Measurements from ENCODE around the gene SORCS2. TPM values are rescaled to one million over a fixed set of nuclear protein-coding genes. Genes with fewer than 3 reads are reported as not detected.
A peak's percentile ranks its signal among the peaks of the same experiment; 100 is the strongest.

The SORCS2 gene
- total and polyA plus RNA-seq, 2 experiments from 2014 or later: 0.38 to 1.4 TPM

- Histone ChIP-seq H3K4me1 (ENCODE audit: insufficient read depth) (peaks cover 7% of the 10 kb centered on the region), H3K9me3 (ENCODE audit: low read depth) (no peaks in the 10 kb centered on the region), H3K4me3 (no peak overlapping the region), H4K20me1 (ENCODE audit: insufficient read depth) (no peaks in the 10 kb centered on the region), H3K9me2 (ENCODE audit: insufficient read depth) (no peaks in the 10 kb centered on the region), H3K79me2 (ENCODE audit: insufficient read depth) (no peaks in the 10 kb centered on the region), H3K36me3 (ENCODE audit: low read depth) (no peaks in the 10 kb centered on the region), H3K9ac (no peak overlapping the region), H3K27ac (no peak overlapping the region), H3K27me3 (replicated peaks; ENCODE audit: insufficient read depth) (peaks cover 50% of the 10 kb centered on the region), H2AFZ (no peak overlapping the region), H3K4me2 (ENCODE audit: unreplicated experiment) (no peak overlapping the region), H3F3A (ENCODE audit: insufficient read depth) (no peaks in the 10 kb centered on the region)
- TF ChIP-seq EZH2 (IDR thresholded peaks at IDR 0.05; ENCODE audit: insufficient read depth, poor library complexity, severe bottlenecking) (no peak), EZH2phosphoT487 (IDR thresholded peaks at IDR 0.05; ENCODE audit: insufficient read depth, low read depth) (no peak)
- 73 to 79% methylated on average over 11 of the region's 11 CpGs for WGBS, 2 experiments (ENCODE audit: low coverage in 1 of 2, low lambda C conversion rate in 2 of 2, missing lambda C conversion rate in 2 of 2)
- in situ Hi-C loops (cut with MboI): loop anchor here (10.0 to 25.0 kb wide), 2 partner anchors 104 to 521 kb away; no protein-coding TSS in a partner anchor
- DNase-seq: no peak
Measured at GRCh38 chr4:7190691-7191545, 1.4 kb upstream of the SORCS2 start.

DNA sequence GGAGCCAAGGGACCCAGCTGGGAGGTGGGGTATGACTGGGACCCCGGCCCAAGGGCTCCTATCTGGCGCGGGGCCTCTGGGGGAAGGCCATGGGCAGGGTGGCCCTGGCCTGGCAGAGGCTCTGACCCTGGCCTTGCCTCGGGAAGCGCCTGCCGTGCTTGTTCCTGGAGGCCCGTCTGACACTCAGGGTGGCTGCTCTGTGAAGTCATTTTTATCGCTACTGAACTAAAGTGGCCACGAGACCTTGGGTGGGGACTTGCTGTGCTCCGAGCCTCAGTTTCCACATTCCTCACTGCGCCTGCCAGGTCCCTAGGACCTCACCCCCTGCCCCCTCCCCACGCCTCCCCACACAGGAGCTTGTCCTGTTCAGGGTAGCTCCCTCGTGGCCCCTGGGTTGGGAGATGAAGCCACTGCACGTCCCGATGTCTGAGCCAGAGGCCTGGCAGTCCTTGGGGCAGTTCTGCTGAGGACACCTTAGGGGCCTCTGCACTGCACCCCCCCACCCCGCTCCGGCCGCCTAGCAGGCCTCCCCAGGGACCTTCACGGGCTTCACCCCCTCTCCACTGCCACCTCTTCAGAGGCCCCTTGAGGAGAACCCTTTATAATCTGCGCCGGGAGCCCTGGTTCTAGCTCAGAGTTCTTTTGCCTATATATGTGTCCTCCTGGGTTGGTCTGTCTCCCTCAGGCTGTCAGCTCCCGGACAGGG lies 639 bp upstream of the SORCS2 start:
- Histone ChIP-seq H3K36me3 (ENCODE audit: low read depth) (no peaks in the 10 kb centered on the region), H3F3A (ENCODE audit: insufficient read depth) (no peaks in the 10 kb centered on the region), H4K20me1 (ENCODE audit: insufficient read depth) (no peaks in the 10 kb centered on the region), H3K9me3 (ENCODE audit: low read depth) (no peaks in the 10 kb centered on the region), H3K79me2 (ENCODE audit: insufficient read depth) (no peaks in the 10 kb centered on the region), H3K27me3 (replicated peaks; ENCODE audit: insufficient read depth) (peaks cover 47% of the 10 kb centered on the region), H3K9me2 (ENCODE audit: insufficient read depth) (no peaks in the 10 kb centered on the region), H3K9ac (no peak overlapping the region), H3K4me1 (ENCODE audit: insufficient read depth) (peaks cover 7% of the 10 kb centered on the region), H3K4me2 (ENCODE audit: unreplicated experiment) (peak overlapping the region; percentile 41), H3K27ac (no peak overlapping the region), H3K4me3 (no peak overlapping the region; the same call in 1 of the 2 replicates), H2AFZ (no peak overlapping the region)
- no peak for DNase-seq
- in situ Hi-C loops (cut with MboI): loop anchor here (10.0 to 25.0 kb wide), 2 partner anchors 103 to 521 kb away; no protein-coding TSS in a partner anchor
- TF ChIP-seq EZH2phosphoT487 (IDR thresholded peaks at IDR 0.05; ENCODE audit: insufficient read depth, low read depth) (no peak), EZH2 (IDR thresholded peaks at IDR 0.05; ENCODE audit: insufficient read depth, poor library complexity, severe bottlenecking) (no peak)
- 47 to 48% methylated on average over 17 to 22 of the region's 22 CpGs for WGBS, 2 experiments (ENCODE audit: low coverage in 1 of 2, low lambda C conversion rate in 2 of 2, missing lambda C conversion rate in 2 of 2)

GRCh38 chr4:7193030-7193958 lies 956 bp downstream of the SORCS2 start:
- Histone ChIP-seq H3K4me3 (peak overlapping the region; percentile 56), H3K36me3 (ENCODE audit: low read depth) (no peaks in the 10 kb centered on the region), H3K4me1 (ENCODE audit: insufficient read depth) (peaks cover 7% of the 10 kb centered on the region), H3F3A (ENCODE audit: insufficient read depth) (no peaks in the 10 kb centered on the region), H3K4me2 (ENCODE audit: unreplicated experiment) (peak overlapping the region; percentile 47), H3K9me2 (ENCODE audit: insufficient read depth) (no peaks in the 10 kb centered on the region), H3K27me3 (replicated peaks; ENCODE audit: insufficient read depth) (peaks cover 31% of the 10 kb centered on the region), H3K79me2 (ENCODE audit: insufficient read depth) (no peaks in the 10 kb centered on the region), H3K9ac (0 out of 2 replicates have a peak overlapping the region, but pooled peaks have one; percentile 1), H3K27ac (no peak overlapping the region), H3K9me3 (ENCODE audit: low read depth) (no peaks in the 10 kb centered on the region), H2AFZ (peak overlapping the region; percentile 33; the same call in 1 of the 2 replicates), H4K20me1 (ENCODE audit: insufficient read depth) (no peaks in the 10 kb centered on the region)
- TF ChIP-seq EZH2phosphoT487 (IDR thresholded peaks at IDR 0.05; ENCODE audit: insufficient read depth, low read depth) (no peak), EZH2 (IDR thresholded peaks at IDR 0.05; ENCODE audit: insufficient read depth, poor library complexity, severe bottlenecking) (peak; percentile 79)
- WGBS, 2 experiments (ENCODE audit: low coverage in 1 of 2, low lambda C conversion rate in 2 of 2, missing lambda C conversion rate in 2 of 2): 5% methylated on average over 53 to 61 of the region's 62 CpGs
- in situ Hi-C loops (cut with MboI): loop anchor here (10.0 to 25.0 kb wide), 2 partner anchors 102 to 519 kb away; no protein-coding TSS in a partner anchor
- peak; percentile 50 for DNase-seq

Data from GM23248 (cell line).